ENCODE results near the gene TRPM8.

The TRPM8 gene

GRCh38 chr2:234050455-234051135 is 133.4 kb downstream of the TRPM8 start, which contains the start of gene SPP2:
Gene SPP2 (plus strand): TSS chr2:234050702. CDS start chr2:234050787, 85 bp downstream.
- DNase-seq, result no peak

GRCh38 chr2:234051374-234052070 is 134.3 kb downstream of the TRPM8 start:
- no peak for DNase-seq

GRCh38 chr2:234058881-234059280 is 141.7 kb downstream of the TRPM8 start:
- no peak for DNase-seq

- DNase-seq, result peak; percentile 90
Measured at GRCh38 chr2:234060236-234060635, 143.1 kb downstream of the TRPM8 start.

- DNase-seq, result no peak
Measured at GRCh38 chr2:234061624-234062257, 144.6 kb downstream of the TRPM8 start.

GRCh38 chr2:234066587-234066986 is 149.4 kb downstream of the TRPM8 start:
- DNase-seq, result no peak
